SH-SY5Y (cell line): ENCODE measurements around the gene DAPK1.

ENCODE experiments used
- GATA2 ChIP-seq: IDR thresholded peaks from 2 replicates; pipeline ENCODE4 v1.6.1; 2011; ENCODE audit warnings: mild to moderate bottlenecking, low read depth, low read length
- GATA3 ChIP-seq: IDR thresholded peaks from 2 replicates; pipeline ENCODE4 v1.6.1; 2011; ENCODE audit warnings: low read depth, mild to moderate bottlenecking, low read length, moderate library complexity

DNA sequence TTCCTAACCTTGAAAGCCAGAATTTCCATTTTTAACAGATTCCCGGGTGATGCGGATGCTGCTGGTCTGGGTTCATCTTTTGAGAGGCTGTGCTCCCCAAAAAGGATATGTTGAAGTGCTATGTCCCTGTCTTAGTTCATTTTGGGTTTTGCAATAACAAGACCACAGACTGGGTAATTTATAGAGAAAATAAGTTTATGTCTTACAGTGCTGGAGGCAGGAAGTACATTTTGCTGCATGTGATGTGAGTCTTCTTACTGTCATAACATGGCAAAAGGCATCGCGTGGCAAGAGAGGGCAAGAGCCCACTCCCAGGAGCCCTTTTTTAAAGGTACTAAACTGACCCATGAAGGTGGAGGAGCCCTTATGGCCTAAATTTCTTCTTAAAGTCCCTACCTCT, 114.1 kb downstream of the DAPK1 start:
- TF ChIP-seq GATA3, result no peak
- TF ChIP-seq GATA2, result no peak
